Lung (tissue), 11 donors: ENCODE data around the gene CNTNAP3B. TPM values are rescaled to one million over a fixed set of nuclear protein-coding genes. Genes with fewer than 3 reads are reported as not detected.
A peak's percentile ranks its signal among the peaks of the same experiment; 100 is the strongest.
"Not testable (repeated sequence)": the region's sequence is repeated elsewhere in the genome, so short reads cannot be mapped to it uniquely, and the experiment has no call there.

Experiments used
- ATAC-seq: fragments of 200-7000 bp; cut with Tn5 transposase; one replicate; pipeline ENCODE4 v1.9.1; 2020; ENCODE audit warnings: moderate number of reproducible peaks; ENCODE audit not compliant: insufficient read depth, low FRiP score
- DNase-seq, 3 donors: peaks; one replicate each; pipeline ENCODE4 v3.0.0-alpha.2; 2013 to 2017
- H3K27ac ChIP-seq, 2 donors: one replicate each; pipeline ENCODE4 v1.5.1; 2013; ENCODE audit warnings: mild to moderate bottlenecking in 2 of 2, moderate library complexity in 2 of 2, control low read depth in 1 of 2, inconsistent platforms in 1 of 2, low read depth in 1 of 2, low read length in 1 of 2
- H3K27me3 ChIP-seq, 3 donors: one replicate each; pipeline ENCODE4 v1.5.1; 2013; ENCODE audit warnings: low read length in 2 of 3; ENCODE audit not compliant: control insufficient read depth in 3 of 3, insufficient read depth in 3 of 3
- H3K36me3 ChIP-seq, 4 donors: one replicate each; pipeline ENCODE4 v1.5.1; 2013; ENCODE audit warnings: low read length in 4 of 4, mild to moderate bottlenecking in 1 of 4, moderate library complexity in 1 of 4; ENCODE audit not compliant: control insufficient read depth in 4 of 4, insufficient read depth in 4 of 4
- H3K4me1 ChIP-seq, 5 donors: one replicate each; pipeline ENCODE4 v1.5.1; 2013; ENCODE audit warnings: low read length in 5 of 5, mild to moderate bottlenecking in 2 of 5, moderate library complexity in 1 of 5; ENCODE audit not compliant: control insufficient read depth in 5 of 5, insufficient read depth in 5 of 5
- H3K4me3 ChIP-seq: one replicate; pipeline ENCODE4 v1.5.1; 2013; ENCODE audit warnings: mild to moderate bottlenecking, control low read depth, moderate library complexity
- H3K9ac ChIP-seq, 2 donors: one replicate each; pipeline ENCODE4 v1.5.1; 2013; ENCODE audit warnings: low read length in 2 of 2, control low read depth in 1 of 2; ENCODE audit not compliant: insufficient read depth in 1 of 2
- H3K9me3 ChIP-seq, 4 donors: one replicate each; pipeline ENCODE4 v1.5.1; 2013; ENCODE audit warnings: low read length in 3 of 4, mild to moderate bottlenecking in 1 of 4, moderate library complexity in 1 of 4; ENCODE audit not compliant: control insufficient read depth in 4 of 4, insufficient read depth in 3 of 4
- WGBS, 2 donors: extraction: QIAGEN DNeasy Blood & Tissue Kit; methylation state at CpG; one replicate each; pipeline ENCODE4 v1.1.7; 2013; 5-methylcytosine and 5-hydroxymethylcytosine counted together
- polyA plus RNA-seq, 2 donors: library from polyadenylated mRNA; stranded (reverse); fragments of 200-250 nt; gene quantifications; one replicate each; pipeline ENCODE4 v1.2.1, GENCODE V29; 2013
- small RNA-seq: library from RNA; depleted of rRNA; stranded (forward); fragments of <200 nt; gene quantifications from one replicate; pipeline ENCODE3, GENCODE V24; 2014; ENCODE audit warnings: low replicate concordance
- total RNA-seq, 2 donors: library from RNA; depleted of rRNA in 1 of 2; stranded (reverse); fragments of >200 nt in 1 of 2; gene quantifications; one replicate each; pipeline ENCODE4 v1.2.1, GENCODE V29; 2014 to 2021
- donor health status: Bipolar disorder and iron deficiency.
- donor health status: healthy.
- donor health status: DM: yes; HTN: yes; CAD: no.

CNTNAP3B gene
- total and polyA plus RNA-seq, 4 donors: 5.6 to 20.8 (median 9.6) TPM

- not testable (repeated sequence) for H3K9ac ChIP-seq, H3K9me3 ChIP-seq, H3K36me3 ChIP-seq, DNase-seq, H3K4me1 ChIP-seq, H3K27me3 ChIP-seq, H3K4me3 ChIP-seq, ATAC-seq, H3K27ac ChIP-seq
- no CpG with 5 or more reads among the region's 2 CpGs for WGBS, 2 donors
These were observed 273.8 kb downstream of the CNTNAP3B start for GRCh38 chr9:41855422-41855821.

DNA sequence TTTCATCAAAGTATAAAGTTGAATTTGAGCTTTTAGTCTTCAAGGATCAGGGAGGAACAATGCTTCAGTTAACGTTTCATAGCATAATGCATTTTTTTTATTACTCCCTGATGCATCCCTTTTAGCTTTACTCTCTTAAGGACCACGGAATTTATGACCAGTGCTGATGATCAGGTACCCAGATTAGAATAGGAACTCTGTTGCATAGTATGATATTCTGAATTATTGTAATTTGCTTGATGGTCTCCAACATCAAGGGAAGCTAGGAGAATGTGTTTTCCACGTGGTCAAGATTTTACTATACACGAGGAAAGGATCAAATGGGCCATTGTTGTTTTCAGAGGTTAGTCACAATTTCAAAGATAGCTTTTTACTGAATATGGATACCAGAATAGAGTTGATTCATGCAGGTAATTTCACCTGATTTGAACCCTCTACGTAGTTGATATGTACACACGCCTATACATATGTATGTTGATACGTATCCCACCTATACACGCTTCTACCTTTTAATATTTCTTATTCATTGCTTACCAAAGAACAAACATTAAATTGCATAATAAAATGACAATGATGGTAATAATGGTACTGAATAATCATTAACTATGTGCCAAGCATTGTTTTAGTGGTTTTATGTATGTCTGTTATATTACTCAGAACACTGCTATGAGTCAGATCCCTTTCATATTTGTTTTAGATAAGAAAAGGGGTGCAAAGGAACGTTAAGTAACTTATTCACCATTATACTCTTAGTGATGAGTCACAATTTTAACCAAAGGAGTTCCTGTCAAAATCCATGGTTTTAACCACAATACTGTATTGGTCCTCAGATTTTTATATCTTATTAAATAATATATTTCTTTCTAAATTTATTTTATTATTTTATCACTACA lies 277.1 kb downstream of the CNTNAP3B start:
- not testable (repeated sequence) for H3K27ac ChIP-seq, H3K9ac ChIP-seq, H3K4me1 ChIP-seq, H3K9me3 ChIP-seq, H3K36me3 ChIP-seq, H3K27me3 ChIP-seq, H3K4me3 ChIP-seq, DNase-seq
- ATAC-seq: peak; percentile 73
- WGBS, 2 donors: no CpG with 5 or more reads among the region's 9 CpGs

DNA sequence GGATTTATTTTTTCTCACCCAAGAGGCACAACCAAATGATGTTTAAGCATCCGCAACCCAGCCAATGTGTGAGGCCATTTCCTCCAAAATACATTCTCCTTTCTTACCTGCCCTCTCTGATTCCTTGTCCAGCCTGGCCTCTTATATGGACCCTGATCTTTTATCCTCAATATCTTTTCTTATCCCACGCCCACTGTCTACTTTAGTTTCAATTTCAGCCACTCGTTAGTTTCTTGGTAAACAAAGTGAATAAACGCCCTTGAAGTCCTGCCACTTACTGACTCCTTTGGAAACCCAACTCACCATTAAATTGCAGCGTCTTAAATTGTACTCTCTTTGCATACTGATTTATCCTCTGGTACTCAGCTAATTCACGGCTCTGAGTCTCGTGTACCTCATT lies 281.4 kb downstream of the CNTNAP3B start:
- H3K4me1 ChIP-seq, H3K27ac ChIP-seq, H3K9ac ChIP-seq, H3K27me3 ChIP-seq, H3K36me3 ChIP-seq, DNase-seq, ATAC-seq, H3K9me3 ChIP-seq, H3K4me3 ChIP-seq: not testable (repeated sequence)
- no CpG with 5 or more reads among the region's 7 CpGs for WGBS, 2 donors

Small RNA genes within 50 kb of the gene (small RNA-seq; reads per million reads assigned to genes)
- not detected for gene RN7SL343P

Other genes with a start within 250 kb of the CNTNAP3B start
- not detected for gene SPATA31A6, start 54.2 kb upstream of the CNTNAP3B start, total RNA-seq
- gene SPATA31A6, start 54.2 kb upstream of the CNTNAP3B start, polyA plus RNA-seq: not detected